ENCODE measurements around the gene MSI2.

DNA sequence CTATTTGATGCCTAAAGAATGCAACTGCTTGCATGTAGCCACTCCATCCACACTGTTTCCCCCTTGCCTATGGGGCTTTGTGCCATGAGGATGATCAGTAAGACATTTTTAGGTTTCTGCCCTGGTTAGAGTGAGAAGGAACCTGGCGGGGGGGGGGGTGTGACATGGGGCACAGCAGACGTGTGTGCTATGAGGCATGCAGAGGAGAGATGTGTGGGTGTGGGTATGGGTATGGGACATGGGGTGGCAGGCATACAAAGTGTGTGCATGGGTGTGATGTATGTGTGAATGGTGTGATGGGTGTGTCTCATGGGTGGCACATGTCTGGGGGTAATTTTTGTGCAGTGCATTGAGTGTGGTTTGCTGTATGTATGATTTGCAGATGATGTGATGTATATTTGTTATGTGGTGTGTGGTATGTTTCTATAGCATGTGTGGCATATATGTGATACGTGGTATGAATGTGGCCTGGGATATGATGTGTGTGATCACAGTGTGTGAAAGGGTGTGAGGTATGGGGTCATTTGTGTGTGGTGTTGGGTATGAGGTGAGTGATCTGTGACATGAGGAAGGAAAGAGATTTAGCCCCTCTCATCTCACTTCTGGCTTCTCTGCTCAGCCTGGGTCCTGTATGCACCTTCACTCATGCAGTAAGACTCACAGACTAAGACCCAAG, 473.8 kb downstream of the MSI2 start:
- TF ChIP-seq POLR2AphosphoS5 (IDR thresholded peaks at IDR 0.05; ENCODE audit: low read depth, low read length) (no peak), TAF1 (IDR thresholded peaks at IDR 0.05; ENCODE audit: borderline replicate concordance, low read depth, low read length) (no peak)
